GM23338 (cell line): ENCODE results near the gene TEPSIN. TPM values are rescaled to one million over a fixed set of nuclear protein-coding genes. Genes with fewer than 3 reads are reported as not detected.

Experiments
- ATAC-seq: fragments of 200-7000 bp; cut with Tn5 transposase; 3 replicates; pipeline ENCODE4 v1.9.1; 2020
- DNase-seq: peaks from one replicate; pipeline ENCODE4 v3.0.0-alpha.2; 2015; ENCODE audit warnings: low spot score
- H2AFZ ChIP-seq: fragments of 200-600 bp; sonication (generic); 2 replicates; pipeline ENCODE4 v1.8.0; 2016; ENCODE audit warnings: antibody characterized with exemption, mild to moderate bottlenecking, moderate library complexity
- H3F3A ChIP-seq: fragments of 200-600 bp; sonication (generic); replicated peaks from 2 replicates; pipeline ENCODE4 v1.8.0; 2017; ENCODE audit warnings: antibody characterized with exemption, mixed run types, low read depth
- H3K27ac ChIP-seq: fragments of 200-600 bp; sonication (generic); 2 replicates; pipeline ENCODE4 v1.6.1; 2016; ENCODE audit warnings: low read depth
- H3K27me3 ChIP-seq: fragments of 200-600 bp; sonication (generic); 2 replicates; pipeline ENCODE4 v1.8.0; 2016; ENCODE audit warnings: mild to moderate bottlenecking, mixed run types, moderate library complexity; ENCODE audit not compliant: insufficient read depth
- H3K36me3 ChIP-seq: fragments of 200-600 bp; sonication (generic); 2 replicates; pipeline ENCODE4 v1.8.0; 2016; ENCODE audit warnings: mild to moderate bottlenecking; ENCODE audit not compliant: insufficient read depth
- H3K4me1 ChIP-seq: fragments of 200-600 bp; sonication (generic); 2 replicates; pipeline ENCODE4 v1.8.0; 2016; ENCODE audit warnings: mild to moderate bottlenecking, moderate library complexity; ENCODE audit not compliant: insufficient read depth
- H3K4me2 ChIP-seq: fragments of 200-600 bp; sonication (generic); 2 replicates; pipeline ENCODE4 v1.7.1; 2017; ENCODE audit warnings: mixed run types
- H3K4me3 ChIP-seq: fragments of 200-600 bp; sonication (generic); 2 replicates; pipeline ENCODE4 v1.6.1; 2016; ENCODE audit warnings: mixed run types
- H3K79me2 ChIP-seq: fragments of 200-600 bp; sonication (generic); replicated peaks from 2 replicates; pipeline ENCODE4 v1.8.0; 2017; ENCODE audit warnings: mild to moderate bottlenecking; ENCODE audit not compliant: insufficient read depth
- H3K9me2 ChIP-seq: fragments of 200-600 bp; sonication (generic); 2 replicates; pipeline ENCODE4 v1.8.0; 2017; ENCODE audit not compliant: insufficient read depth
- H4K20me1 ChIP-seq: fragments of 200-600 bp; sonication (generic); replicated peaks from 2 replicates; pipeline ENCODE4 v1.8.0; 2017; ENCODE audit warnings: mild to moderate bottlenecking; ENCODE audit not compliant: insufficient read depth
- H3K27ac Mint-ChIP-seq: 2 replicates; pipeline ENCODE4 v1.8.0; 2020; ENCODE audit warnings: inconsistent platforms, mild to moderate bottlenecking, moderate library complexity, mixed read lengths
- H3K27me3 Mint-ChIP-seq: 3 replicates; pipeline ENCODE4 v1.8.0; 2022; ENCODE audit warnings: low read depth, mild to moderate bottlenecking, moderate library complexity, mixed read lengths, inconsistent platforms; ENCODE audit not compliant: insufficient read depth, poor library complexity
- H3K36me3 Mint-ChIP-seq: 3 replicates; pipeline ENCODE4 v1.8.0; 2021; ENCODE audit warnings: low read depth, mild to moderate bottlenecking, inconsistent platforms, moderate library complexity, mixed read lengths
- H3K4me1 Mint-ChIP-seq: 3 replicates; pipeline ENCODE4 v1.8.0; 2020; ENCODE audit warnings: mild to moderate bottlenecking, inconsistent platforms, mixed read lengths
- H3K4me3 Mint-ChIP-seq: 3 replicates; pipeline ENCODE4 v1.8.0; 2021; ENCODE audit warnings: moderate library complexity, mild to moderate bottlenecking, inconsistent platforms, mixed read lengths
- H3K9me3 Mint-ChIP-seq: 3 replicates; pipeline ENCODE4 v1.8.0; 2020; ENCODE audit warnings: moderate library complexity, mild to moderate bottlenecking, inconsistent platforms, mixed read lengths
- CREB1 ChIP-seq: fragments of 250-450 bp; sonication (Bioruptor Pico); IDR thresholded peaks from 2 replicates; pipeline ENCODE4 v1.5.0; 2020; ENCODE audit warnings: low read depth, mild to moderate bottlenecking, moderate library complexity
- EZH2 ChIP-seq: fragments of 200-600 bp; sonication (generic); IDR thresholded peaks from one replicate; pipeline ENCODE4 v1.8.0; 2017; ENCODE audit warnings: antibody characterized with exemption, mild to moderate bottlenecking, low read depth; ENCODE audit not compliant: unreplicated experiment
- EZH2phosphoT487 ChIP-seq: fragments of 200-600 bp; sonication (generic); IDR thresholded peaks from one replicate; pipeline ENCODE4 v1.8.1; 2018; ENCODE audit warnings: antibody characterized with exemption; ENCODE audit not compliant: unreplicated experiment
- JUNB ChIP-seq: IDR thresholded peaks from one replicate; pipeline ENCODE4 v1.6.1; 2016; ENCODE audit warnings: antibody characterized with exemption; ENCODE audit not compliant: unreplicated experiment
- NANOG ChIP-seq: IDR thresholded peaks from 2 replicates; pipeline ENCODE4 v1.6.1; 2016; ENCODE audit warnings: antibody characterized with exemption, borderline replicate concordance
- POLR2AphosphoS5 ChIP-seq: IDR thresholded peaks from 2 replicates; pipeline ENCODE4 v1.6.1; 2016; ENCODE audit warnings: antibody characterized with exemption, low read depth
- STAT1 ChIP-seq: IDR thresholded peaks from one replicate; pipeline ENCODE4 v1.6.1; 2016; ENCODE audit warnings: antibody characterized with exemption; ENCODE audit not compliant: unreplicated experiment
- ZNF114 ChIP-seq: fragments of 250-450 bp; sonication (Bioruptor Pico); IDR thresholded peaks from 2 replicates; pipeline ENCODE4 v1.5.0; 2020; ENCODE audit warnings: mild to moderate bottlenecking, moderate library complexity
- ZNF331 ChIP-seq: fragments of 250-450 bp; sonication (Bioruptor Pico); IDR thresholded peaks from 2 replicates; pipeline ENCODE4 v1.5.0; 2020; ENCODE audit warnings: low read depth, mild to moderate bottlenecking, moderate library complexity
- polyA plus RNA-seq: library from polyadenylated mRNA; unstranded; fragments of >200 nt; fragmentation: Nextera tagmentation; extraction: Ambion mirVana; gene quantifications from 2 replicates; pipeline ENCODE4 v1.2.1, GENCODE V29; 2016
- total RNA-seq: library from RNA; depleted of rRNA; stranded (reverse); fragments of >200 nt; shearing (Covaris generic); gene quantifications from 2 replicates; pipeline ENCODE4 v1.2.3, GENCODE V29; 2014
- TF ChIP-seq, protein P1 (sequence below): IDR thresholded peaks from one replicate; pipeline ENCODE4 v1.6.1; 2018; ENCODE audit warnings: antibody characterized with exemption; ENCODE audit not compliant: unreplicated experiment
- TF ChIP-seq, protein P2 (sequence below), 2 experiments: fragments of 200-600 bp in 1 of 2; sonication (generic) in 1 of 2; conservative IDR thresholded peaks; 2 replicates each; pipeline versions ENCODE4 v1.5.1 to v1.6.1; 2016 to 2017; ENCODE audit warnings: antibody characterized with exemption in 2 of 2, low read depth in 2 of 2, mild to moderate bottlenecking in 2 of 2, moderate library complexity in 1 of 2
- TF ChIP-seq, protein P3 (sequence below): fragments of 250-450 bp; sonication (Bioruptor Pico); IDR thresholded peaks from 2 replicates; pipeline ENCODE4 v1.5.0; 2020; ENCODE audit warnings: mild to moderate bottlenecking, moderate library complexity
- TF ChIP-seq, protein P4 (sequence below): IDR thresholded peaks from 2 replicates; pipeline ENCODE4 v1.6.1; 2016; ENCODE audit warnings: antibody characterized with exemption

The TEPSIN gene
- total and polyA plus RNA-seq, 2 experiments from 2014 or later: 4.4 to 25.3 TPM

DNA sequence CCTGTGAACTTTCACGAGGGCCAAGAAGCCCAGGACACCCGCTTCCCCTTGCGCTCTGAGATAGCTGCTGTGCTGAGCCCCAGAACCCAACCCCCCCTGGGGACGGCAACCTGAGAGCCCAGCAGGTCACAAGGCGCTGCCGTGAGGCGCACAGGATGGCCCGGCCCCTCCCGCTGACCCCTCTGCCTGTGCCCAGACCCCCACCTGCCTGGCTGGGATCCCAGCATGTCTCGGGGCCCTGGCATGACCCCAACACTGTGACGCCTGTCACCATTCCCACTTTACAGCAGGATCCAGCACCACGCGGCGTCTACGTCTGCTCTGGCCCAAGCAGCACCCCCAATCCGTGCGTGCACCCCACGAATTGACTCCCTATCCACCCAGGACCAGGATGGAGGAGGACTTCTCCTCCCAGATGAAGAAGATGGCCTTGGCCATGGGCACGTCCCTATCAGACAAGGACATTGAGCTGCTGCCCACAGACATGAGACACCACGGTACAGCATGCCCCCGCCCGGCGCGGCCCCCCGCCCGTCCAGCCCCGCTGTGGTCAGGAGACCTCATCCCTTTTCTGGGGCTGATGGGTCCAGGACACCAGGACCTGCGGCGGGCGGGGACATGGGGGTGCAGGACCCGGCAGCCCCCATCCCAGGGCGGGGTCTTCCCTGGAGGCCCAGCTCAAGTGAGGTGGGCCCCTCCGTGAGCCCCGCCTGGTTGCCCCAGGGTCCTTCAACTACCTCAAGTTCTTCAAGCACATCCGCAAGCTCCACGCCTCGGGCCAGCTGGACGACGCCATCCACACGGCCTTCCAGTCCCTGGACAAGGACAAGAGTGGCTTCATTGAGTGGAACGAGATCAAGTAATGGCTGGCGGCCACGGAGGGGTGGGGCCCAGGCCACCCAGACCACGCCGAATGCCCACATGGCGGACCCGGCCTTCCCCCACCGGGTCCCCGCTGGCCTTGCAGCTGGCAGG, 57.7 kb downstream of the TEPSIN start:
- Histone ChIP-seq H3K9me2 (no peaks in the 10 kb centered on the region), H4K20me1 (no peaks in the 10 kb centered on the region), H3K27ac (no peak overlapping the region), H3K4me2 (no peak overlapping the region), H2AFZ (no peak overlapping the region), H3K4me3 (no peak overlapping the region), H3K27me3 (no peaks in the 10 kb centered on the region), H3F3A (no peaks in the 10 kb centered on the region), H3K36me3 (no peaks in the 10 kb centered on the region), H3K4me1 (no peaks in the 10 kb centered on the region), H3K79me2 (no peaks in the 10 kb centered on the region)
- Mint-ChIP-seq H3K36me3 (no peaks in the 10 kb centered on the region), H3K4me3 (no peak overlapping the region), H3K9me3 (no peaks in the 10 kb centered on the region; the same call in 2 of the 3 replicates), H3K27ac (no peak overlapping the region), H3K27me3 (peaks cover 11% of the 10 kb centered on the region), H3K4me1 (no peaks in the 10 kb centered on the region; the same call in 2 of the 3 replicates)
- DNase-seq: no peak
- ATAC-seq: no peak
- TF ChIP-seq, protein P1, sequence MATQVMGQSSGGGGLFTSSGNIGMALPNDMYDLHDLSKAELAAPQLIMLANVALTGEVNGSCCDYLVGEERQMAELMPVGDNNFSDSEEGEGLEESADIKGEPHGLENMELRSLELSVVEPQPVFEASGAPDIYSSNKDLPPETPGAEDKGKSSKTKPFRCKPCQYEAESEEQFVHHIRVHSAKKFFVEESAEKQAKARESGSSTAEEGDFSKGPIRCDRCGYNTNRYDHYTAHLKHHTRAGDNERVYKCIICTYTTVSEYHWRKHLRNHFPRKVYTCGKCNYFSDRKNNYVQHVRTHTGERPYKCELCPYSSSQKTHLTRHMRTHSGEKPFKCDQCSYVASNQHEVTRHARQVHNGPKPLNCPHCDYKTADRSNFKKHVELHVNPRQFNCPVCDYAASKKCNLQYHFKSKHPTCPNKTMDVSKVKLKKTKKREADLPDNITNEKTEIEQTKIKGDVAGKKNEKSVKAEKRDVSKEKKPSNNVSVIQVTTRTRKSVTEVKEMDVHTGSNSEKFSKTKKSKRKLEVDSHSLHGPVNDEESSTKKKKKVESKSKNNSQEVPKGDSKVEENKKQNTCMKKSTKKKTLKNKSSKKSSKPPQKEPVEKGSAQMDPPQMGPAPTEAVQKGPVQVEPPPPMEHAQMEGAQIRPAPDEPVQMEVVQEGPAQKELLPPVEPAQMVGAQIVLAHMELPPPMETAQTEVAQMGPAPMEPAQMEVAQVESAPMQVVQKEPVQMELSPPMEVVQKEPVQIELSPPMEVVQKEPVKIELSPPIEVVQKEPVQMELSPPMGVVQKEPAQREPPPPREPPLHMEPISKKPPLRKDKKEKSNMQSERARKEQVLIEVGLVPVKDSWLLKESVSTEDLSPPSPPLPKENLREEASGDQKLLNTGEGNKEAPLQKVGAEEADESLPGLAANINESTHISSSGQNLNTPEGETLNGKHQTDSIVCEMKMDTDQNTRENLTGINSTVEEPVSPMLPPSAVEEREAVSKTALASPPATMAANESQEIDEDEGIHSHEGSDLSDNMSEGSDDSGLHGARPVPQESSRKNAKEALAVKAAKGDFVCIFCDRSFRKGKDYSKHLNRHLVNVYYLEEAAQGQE: no peak
- TF ChIP-seq POLR2AphosphoS5: no peak
- no peak for TF ChIP-seq ZNF331
- TF ChIP-seq JUNB: no peak
- TF ChIP-seq, protein P2, sequence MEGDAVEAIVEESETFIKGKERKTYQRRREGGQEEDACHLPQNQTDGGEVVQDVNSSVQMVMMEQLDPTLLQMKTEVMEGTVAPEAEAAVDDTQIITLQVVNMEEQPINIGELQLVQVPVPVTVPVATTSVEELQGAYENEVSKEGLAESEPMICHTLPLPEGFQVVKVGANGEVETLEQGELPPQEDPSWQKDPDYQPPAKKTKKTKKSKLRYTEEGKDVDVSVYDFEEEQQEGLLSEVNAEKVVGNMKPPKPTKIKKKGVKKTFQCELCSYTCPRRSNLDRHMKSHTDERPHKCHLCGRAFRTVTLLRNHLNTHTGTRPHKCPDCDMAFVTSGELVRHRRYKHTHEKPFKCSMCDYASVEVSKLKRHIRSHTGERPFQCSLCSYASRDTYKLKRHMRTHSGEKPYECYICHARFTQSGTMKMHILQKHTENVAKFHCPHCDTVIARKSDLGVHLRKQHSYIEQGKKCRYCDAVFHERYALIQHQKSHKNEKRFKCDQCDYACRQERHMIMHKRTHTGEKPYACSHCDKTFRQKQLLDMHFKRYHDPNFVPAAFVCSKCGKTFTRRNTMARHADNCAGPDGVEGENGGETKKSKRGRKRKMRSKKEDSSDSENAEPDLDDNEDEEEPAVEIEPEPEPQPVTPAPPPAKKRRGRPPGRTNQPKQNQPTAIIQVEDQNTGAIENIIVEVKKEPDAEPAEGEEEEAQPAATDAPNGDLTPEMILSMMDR (conservative IDR thresholded peaks at IDR 0.05; ENCODE audit: low read depth in 2 of 2): no peak
- TF ChIP-seq NANOG: no peak
- no peak for TF ChIP-seq EZH2
- TF ChIP-seq, protein P3, sequence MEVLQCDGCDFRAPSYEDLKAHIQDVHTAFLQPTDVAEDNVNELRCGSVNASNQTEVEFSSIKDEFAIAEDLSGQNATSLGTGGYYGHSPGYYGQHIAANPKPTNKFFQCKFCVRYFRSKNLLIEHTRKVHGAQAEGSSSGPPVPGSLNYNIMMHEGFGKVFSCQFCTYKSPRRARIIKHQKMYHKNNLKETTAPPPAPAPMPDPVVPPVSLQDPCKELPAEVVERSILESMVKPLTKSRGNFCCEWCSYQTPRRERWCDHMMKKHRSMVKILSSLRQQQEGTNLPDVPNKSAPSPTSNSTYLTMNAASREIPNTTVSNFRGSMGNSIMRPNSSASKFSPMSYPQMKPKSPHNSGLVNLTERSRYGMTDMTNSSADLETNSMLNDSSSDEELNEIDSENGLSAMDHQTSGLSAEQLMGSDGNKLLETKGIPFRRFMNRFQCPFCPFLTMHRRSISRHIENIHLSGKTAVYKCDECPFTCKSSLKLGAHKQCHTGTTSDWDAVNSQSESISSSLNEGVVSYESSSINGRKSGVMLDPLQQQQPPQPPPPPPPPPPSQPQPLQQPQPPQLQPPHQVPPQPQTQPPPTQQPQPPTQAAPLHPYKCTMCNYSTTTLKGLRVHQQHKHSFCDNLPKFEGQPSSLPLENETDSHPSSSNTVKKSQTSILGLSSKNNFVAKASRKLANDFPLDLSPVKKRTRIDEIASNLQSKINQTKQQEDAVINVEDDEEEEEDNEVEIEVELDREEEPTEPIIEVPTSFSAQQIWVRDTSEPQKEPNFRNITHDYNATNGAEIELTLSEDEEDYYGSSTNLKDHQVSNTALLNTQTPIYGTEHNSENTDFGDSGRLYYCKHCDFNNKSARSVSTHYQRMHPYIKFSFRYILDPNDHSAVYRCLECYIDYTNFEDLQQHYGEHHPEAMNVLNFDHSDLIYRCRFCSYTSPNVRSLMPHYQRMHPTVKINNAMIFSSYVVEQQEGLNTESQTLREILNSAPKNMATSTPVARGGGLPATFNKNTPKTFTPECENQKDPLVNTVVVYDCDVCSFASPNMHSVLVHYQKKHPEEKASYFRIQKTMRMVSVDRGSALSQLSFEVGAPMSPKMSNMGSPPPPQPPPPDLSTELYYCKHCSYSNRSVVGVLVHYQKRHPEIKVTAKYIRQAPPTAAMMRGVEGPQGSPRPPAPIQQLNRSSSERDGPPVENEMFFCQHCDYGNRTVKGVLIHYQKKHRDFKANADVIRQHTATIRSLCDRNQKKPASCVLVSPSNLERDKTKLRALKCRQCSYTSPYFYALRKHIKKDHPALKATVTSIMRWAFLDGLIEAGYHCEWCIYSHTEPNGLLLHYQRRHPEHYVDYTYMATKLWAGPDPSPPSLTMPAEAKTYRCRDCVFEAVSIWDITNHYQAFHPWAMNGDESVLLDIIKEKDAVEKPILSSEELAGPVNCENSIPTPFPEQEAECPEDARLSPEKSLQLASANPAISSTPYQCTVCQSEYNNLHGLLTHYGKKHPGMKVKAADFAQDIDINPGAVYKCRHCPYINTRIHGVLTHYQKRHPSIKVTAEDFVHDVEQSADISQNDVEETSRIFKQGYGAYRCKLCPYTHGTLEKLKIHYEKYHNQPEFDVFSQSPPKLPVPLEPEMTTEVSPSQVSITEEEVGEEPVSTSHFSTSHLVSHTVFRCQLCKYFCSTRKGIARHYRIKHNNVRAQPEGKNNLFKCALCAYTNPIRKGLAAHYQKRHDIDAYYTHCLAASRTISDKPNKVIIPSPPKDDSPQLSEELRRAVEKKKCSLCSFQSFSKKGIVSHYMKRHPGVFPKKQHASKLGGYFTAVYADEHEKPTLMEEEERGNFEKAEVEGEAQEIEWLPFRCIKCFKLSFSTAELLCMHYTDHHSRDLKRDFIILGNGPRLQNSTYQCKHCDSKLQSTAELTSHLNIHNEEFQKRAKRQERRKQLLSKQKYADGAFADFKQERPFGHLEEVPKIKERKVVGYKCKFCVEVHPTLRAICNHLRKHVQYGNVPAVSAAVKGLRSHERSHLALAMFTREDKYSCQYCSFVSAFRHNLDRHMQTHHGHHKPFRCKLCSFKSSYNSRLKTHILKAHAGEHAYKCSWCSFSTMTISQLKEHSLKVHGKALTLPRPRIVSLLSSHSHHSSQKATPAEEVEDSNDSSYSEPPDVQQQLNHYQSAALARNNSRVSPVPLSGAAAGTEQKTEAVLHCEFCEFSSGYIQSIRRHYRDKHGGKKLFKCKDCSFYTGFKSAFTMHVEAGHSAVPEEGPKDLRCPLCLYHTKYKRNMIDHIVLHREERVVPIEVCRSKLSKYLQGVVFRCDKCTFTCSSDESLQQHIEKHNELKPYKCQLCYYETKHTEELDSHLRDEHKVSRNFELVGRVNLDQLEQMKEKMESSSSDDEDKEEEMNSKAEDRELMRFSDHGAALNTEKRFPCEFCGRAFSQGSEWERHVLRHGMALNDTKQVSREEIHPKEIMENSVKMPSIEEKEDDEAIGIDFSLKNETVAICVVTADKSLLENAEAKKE (CRISPR knock-in tag): no peak
- no peak for TF ChIP-seq EZH2phosphoT487
- TF ChIP-seq CREB1: no peak
- no peak for TF ChIP-seq STAT1
- no peak for TF ChIP-seq ZNF114
- TF ChIP-seq, protein P4, sequence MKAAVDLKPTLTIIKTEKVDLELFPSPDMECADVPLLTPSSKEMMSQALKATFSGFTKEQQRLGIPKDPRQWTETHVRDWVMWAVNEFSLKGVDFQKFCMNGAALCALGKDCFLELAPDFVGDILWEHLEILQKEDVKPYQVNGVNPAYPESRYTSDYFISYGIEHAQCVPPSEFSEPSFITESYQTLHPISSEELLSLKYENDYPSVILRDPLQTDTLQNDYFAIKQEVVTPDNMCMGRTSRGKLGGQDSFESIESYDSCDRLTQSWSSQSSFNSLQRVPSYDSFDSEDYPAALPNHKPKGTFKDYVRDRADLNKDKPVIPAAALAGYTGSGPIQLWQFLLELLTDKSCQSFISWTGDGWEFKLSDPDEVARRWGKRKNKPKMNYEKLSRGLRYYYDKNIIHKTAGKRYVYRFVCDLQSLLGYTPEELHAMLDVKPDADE: no peak
